ENCODE measurements around the gene TRRAP. TPM values are rescaled to one million over a fixed set of nuclear protein-coding genes. Genes with fewer than 3 reads are reported as not detected.

TRRAP gene
- total and polyA plus RNA-seq, 2 of the 4 experiments (the other 2 are of a cell fraction): 12.5 to 18.1 TPM

GRCh38 chr7:99031496-99031895 lies 153.2 kb downstream of the TRRAP start:
- H3K4me2 ChIP-seq (ENCODE audit: low read depth, low read length): no peak overlapping the region
- no peak overlapping the region for H4K8ac ChIP-seq (ENCODE audit: low read depth in 2 of 2, low read length in 2 of 2)
- peaks cover 79% of the 10 kb centered on the region for H3K36me3 ChIP-seq (ENCODE audit: control insufficient read depth, insufficient read depth, low read length)
- CTCF ChIA-PET: no interaction called here
- no peak for DNase-seq
- intact Hi-C loops (cut with micrococcal nuclease): no loop called here
- ATAC-seq (ENCODE audit: low read depth): no peak
- POLR2A ChIA-PET (ENCODE audit: unreplicated experiment): no interaction called here
- no peaks in the 10 kb centered on the region for H3K9me3 ChIP-seq (ENCODE audit: control insufficient read depth, insufficient read depth, low read length)
- 94% methylated on average over 3 of the region's 7 CpGs; no CpG with 5 or more reads in 1 of the 2 experiments for WGBS, 2 experiments (ENCODE audit: extremely low coverage in 2 of 2, insufficient read length in 1 of 2)
- H3K4me1 ChIP-seq (ENCODE audit: control insufficient read depth, insufficient read depth, low read length): no peaks in the 10 kb centered on the region
- H2AK9ac ChIP-seq (replicated peaks; ENCODE audit: low read depth, low read length, poor library complexity): no peak overlapping the region
- H3K4ac ChIP-seq (ENCODE audit: low read depth, low read length): no peak overlapping the region
- dilution Hi-C loops (cut with HindIII; ENCODE audit: low sequenced_read_pairs, unreplicated experiment): no loop called here
- no TSS peak for BruUV-seq (replicated peaks)
- H3K18ac ChIP-seq (ENCODE audit: low read depth, low read length): no peak overlapping the region
- H2BK5ac ChIP-seq (ENCODE audit: low read depth, low read length, poor library complexity, severe bottlenecking): no peak overlapping the region
- H3K27me3 ChIP-seq (ENCODE audit: control insufficient read depth, insufficient read depth, low read length): no peaks in the 10 kb centered on the region
- H4K5ac ChIP-seq (ENCODE audit: low read depth, low read length): no peak overlapping the region
- H3K14ac ChIP-seq (replicated peaks; ENCODE audit: low read depth, low read length): no peak overlapping the region
- H3K9ac ChIP-seq (ENCODE audit: low read depth, low read length): no peak overlapping the region
- in situ Hi-C loops (cut with MboI; ENCODE audit: low sequenced_read_pairs): no loop called here
- peaks cover 4% of the 10 kb centered on the region for H3K9me1 ChIP-seq (ENCODE audit: insufficient read depth, low read length)
- no peak overlapping the region for H2BK15ac ChIP-seq (ENCODE audit: low read depth, low read length)
- peaks cover 14% of the 10 kb centered on the region; the same call in 1 of the 2 replicates for H4K20me1 ChIP-seq (ENCODE audit: insufficient read depth, low read length)
- H3K4me3 ChIP-seq (ENCODE audit: insufficient read depth, low read depth, low read length): no peak overlapping the region
- no peak overlapping the region for H3K56ac ChIP-seq (ENCODE audit: extremely low read depth, insufficient read depth, low read length)
- no peak overlapping the region for H3K23ac ChIP-seq (ENCODE audit: low read depth, low read length)
- no peak overlapping the region for H2AK5ac ChIP-seq (ENCODE audit: low read depth, low read length)
- H3K27ac ChIP-seq (ENCODE audit: insufficient read depth, low read length): no peak overlapping the region
- TF ChIP-seq MXI1 (IDR thresholded peaks at IDR 0.05; ENCODE audit: borderline replicate concordance, low read depth, low read length): no peak
- TF ChIP-seq SMC3 (IDR thresholded peaks at IDR 0.05; ENCODE audit: low read depth, low read length): no peak
- no peak for TF ChIP-seq CHD1 (IDR thresholded peaks at IDR 0.05; ENCODE audit: low read depth, low read length)
- TF ChIP-seq CEBPB (IDR thresholded peaks at IDR 0.05; ENCODE audit: low read depth, low read length): no peak
- TF ChIP-seq CTCF (conservative IDR thresholded peaks at IDR 0.05; ENCODE audit: low read depth, low read length): no peak
- no peak for TF ChIP-seq POLR2A (IDR thresholded peaks at IDR 0.05; ENCODE audit: low read depth, low read length)
- no peak for TF ChIP-seq USF2 (IDR thresholded peaks at IDR 0.05; ENCODE audit: low read depth, low read length)
- no peak for TF ChIP-seq RCOR1 (IDR thresholded peaks at IDR 0.05; ENCODE audit: insufficient replicate concordance, low read length)
- TF ChIP-seq BHLHE40 (IDR thresholded peaks at IDR 0.05; ENCODE audit: low read depth, low read length): no peak
- TF ChIP-seq FOS (IDR thresholded peaks at IDR 0.05; ENCODE audit: low read depth, low read length): no peak
- TF ChIP-seq MAZ (IDR thresholded peaks at IDR 0.05; ENCODE audit: borderline replicate concordance, low read depth, low read length): no peak
- no peak for TF ChIP-seq ELK1 (IDR thresholded peaks at IDR 0.05; ENCODE audit: borderline replicate concordance, low read depth, low read length)
- no peak for TF ChIP-seq RFX5 (IDR thresholded peaks at IDR 0.05; ENCODE audit: low read depth, low read length)
- no peak for TF ChIP-seq RAD21 (IDR thresholded peaks at IDR 0.05; ENCODE audit: low read length)
- H4K91ac ChIP-seq (ENCODE audit: insufficient read depth, low read depth, low read length): no peak overlapping the region
- no peak overlapping the region for H2BK120ac ChIP-seq (ENCODE audit: low read depth, low read length)
- peaks cover 0 to 48% of the 10 kb centered on the region in 2 experiments; a peak in 3 of 4 replicates for H3K79me1 ChIP-seq (ENCODE audit: low read depth in 1 of 2, low read length in 2 of 2)
- H2BK20ac ChIP-seq (ENCODE audit: low read depth, low read length): no peak overlapping the region
- H2AFZ ChIP-seq (replicated peaks; ENCODE audit: low read length, poor library complexity): no peak overlapping the region
